Measurements from ENCODE around the gene ACSL1.

GRCh38 chr4:184755278-184755677 is 70.5 kb downstream of the ACSL1 start:
- TF ChIP-seq LEF1 (IDR thresholded peaks at IDR 0.05; ENCODE audit: borderline replicate concordance) (no peak), FOXM1 (IDR thresholded peaks at IDR 0.05; ENCODE audit: borderline replicate concordance) (no peak), NFRKB (IDR thresholded peaks at IDR 0.05) (no peak), SP1 (IDR thresholded peaks at IDR 0.05) (no peak), ELF4 (IDR thresholded peaks at IDR 0.05) (no peak), FOXA1 (IDR thresholded peaks at IDR 0.05) (no peak), BHLHE40 (IDR thresholded peaks at IDR 0.05; ENCODE audit: borderline replicate concordance) (no peak)

Data from HEK293T (cell line).